Measurements from ENCODE around the gene CNGB1. TPM values are rescaled to one million over a fixed set of nuclear protein-coding genes. Genes with fewer than 3 reads are reported as not detected.

Gene CNGB1
- total RNA-seq = not detected

GRCh38 chr16:57970970-57971369 is at the start of gene CNGB1:
TSS of gene CNGB1 (minus strand) at chr16:57971128. CDS start at chr16:57967286, 3,842 bp downstream.
- WGBS, 2 donors = 82 to 88% methylated on average over 5 to 6 of the region's 6 CpGs
- H3K4me3 ChIP-seq (ENCODE audit: low read depth, poor library complexity, severe bottlenecking) = no peak within 1 kb of the TSS
- DNase-seq (ENCODE audit: low spot score in 2 of 2) = no peak
- TF ChIP-seq CTCF (IDR thresholded peaks at IDR 0.05) = no peak
- no peak for TF ChIP-seq POLR2A (IDR thresholded peaks at IDR 0.05)
- intact Hi-C loops (cut with DNase I; ENCODE audit: low total_unique reads) = no loop called here

GRCh38 chr16:58019866-58020538 is 49.1 kb upstream of the CNGB1 start:
- WGBS, 2 donors = 81 to 84% methylated on average over 8 of the region's 8 CpGs
- TF ChIP-seq POLR2A (IDR thresholded peaks at IDR 0.05) (no peak), CTCF (IDR thresholded peaks at IDR 0.05) (no peak)
- no peak for DNase-seq (ENCODE audit: low spot score in 2 of 2)
- no peak overlapping the region for H3K4me3 ChIP-seq (ENCODE audit: low read depth, poor library complexity, severe bottlenecking)
- intact Hi-C loops (cut with DNase I; ENCODE audit: low total_unique reads) = loop anchor here (5.0 to 10.0 kb wide), 2 partner anchors 105 to 237 kb away; partner anchors contain the start of gene CFAP20

- WGBS, 2 donors = 86 to 88% methylated on average over 6 to 7 of the region's 7 CpGs
- intact Hi-C loops (cut with DNase I; ENCODE audit: low total_unique reads) = loop anchor here (5.0 kb wide), 1 partner anchor 238 kb away; no protein-coding TSS in a partner anchor
- no peak for TF ChIP-seq CTCF (IDR thresholded peaks at IDR 0.05)
- no peak for TF ChIP-seq POLR2A (IDR thresholded peaks at IDR 0.05)
- no peak overlapping the region for H3K4me3 ChIP-seq (ENCODE audit: low read depth, poor library complexity, severe bottlenecking)
- DNase-seq (ENCODE audit: low spot score in 2 of 2) = no peak
Observed at GRCh38 chr16:58018803-58019202, 47.9 kb upstream of the CNGB1 start.

- no peak for DNase-seq (ENCODE audit: low spot score in 2 of 2)
- TF ChIP-seq CTCF (IDR thresholded peaks at IDR 0.05) = no peak
- no peak overlapping the region for H3K4me3 ChIP-seq (ENCODE audit: low read depth, poor library complexity, severe bottlenecking)
- intact Hi-C loops (cut with DNase I; ENCODE audit: low total_unique reads) = loop anchor here (5.0 kb wide), 1 partner anchor 240 kb away; no protein-coding TSS in a partner anchor
- 45 to 56% methylated on average over 12 of the region's 12 CpGs for WGBS, 2 donors
Observed at GRCh38 chr16:58016840-58017446, 46.0 kb upstream of the CNGB1 start.

- WGBS, 2 donors = 88 to 94% methylated on average over 9 of the region's 9 CpGs
- intact Hi-C loops (cut with DNase I; ENCODE audit: low total_unique reads) = no loop called here
- TF ChIP-seq POLR2A (IDR thresholded peaks at IDR 0.05) (no peak), CTCF (IDR thresholded peaks at IDR 0.05) (no peak)
- DNase-seq (ENCODE audit: low spot score in 2 of 2) = no peak
- no peak overlapping the region for H3K4me3 ChIP-seq (ENCODE audit: low read depth, poor library complexity, severe bottlenecking)
Observed at GRCh38 chr16:58013201-58013956, 42.5 kb upstream of the CNGB1 start.
